Measurements from ENCODE around the gene LIPC.
A peak's percentile ranks its signal among the peaks of the same experiment; 100 is the strongest.

LIPC gene

GRCh38 chr15:58541410-58542087 is 109.8 kb downstream of the LIPC start:
- no peak for DNase-seq

- DNase-seq = no peak
These were observed 112.0 kb downstream of the LIPC start for GRCh38 chr15:58543664-58544335.

- DNase-seq = no peak
These were observed 113.0 kb downstream of the LIPC start for GRCh38 chr15:58544756-58545155.

- peak; percentile 10 for DNase-seq
These were observed 113.7 kb downstream of the LIPC start for GRCh38 chr15:58545307-58546065.

GRCh38 chr15:58546066-58546591 is 114.3 kb downstream of the LIPC start:
- peak; percentile 44 for DNase-seq

GRCh38 chr15:58546635-58547627 is 115.1 kb downstream of the LIPC start:
- DNase-seq = peak; percentile 93

- no peak for DNase-seq
These were observed 116.0 kb downstream of the LIPC start for GRCh38 chr15:58547628-58548307.

GRCh38 chr15:58548308-58549012 is 116.7 kb downstream of the LIPC start:
- no peak for DNase-seq

GRCh38 chr15:58549013-58549784 is 117.4 kb downstream of the LIPC start:
- peak; percentile 12 for DNase-seq

- no peak for DNase-seq
These were observed 117.9 kb downstream of the LIPC start for GRCh38 chr15:58549785-58550074.

- no peak for DNase-seq
These were observed 119.4 kb downstream of the LIPC start for GRCh38 chr15:58551084-58551763.

GRCh38 chr15:58551764-58552504 is 120.1 kb downstream of the LIPC start:
- DNase-seq = peak; percentile 87

GRCh38 chr15:58552505-58553364 is 120.9 kb downstream of the LIPC start:
- no peak for DNase-seq

- no peak for DNase-seq
These were observed 121.7 kb downstream of the LIPC start for GRCh38 chr15:58553365-58553918.

- no peak for DNase-seq
These were observed 123.0 kb downstream of the LIPC start for GRCh38 chr15:58554758-58555157.

- DNase-seq = peak; percentile 13
These were observed 123.6 kb downstream of the LIPC start for GRCh38 chr15:58555162-58556027.

GRCh38 chr15:58556028-58556361 is 124.2 kb downstream of the LIPC start:
- no peak for DNase-seq

Data from fibroblast of skin of scalp (primary cell).